Measurements from ENCODE around the gene AGBL4.

The AGBL4 gene

GRCh38 chr1:48878191-48878940, 1145.4 kb downstream of the AGBL4 start:
- H3K9ac ChIP-seq (ENCODE audit: low read length in 5 of 5) = no peak overlapping the region
- no peak overlapping the region for H3K27ac ChIP-seq (ENCODE audit: low read depth, low read length)
- H3K4me3 ChIP-seq (ENCODE audit: low read depth in 1 of 5, low read length in 5 of 5) = no peak overlapping the region
- peaks cover 0 to 10% (median 5%) of the 10 kb centered on the region in 5 donors for H3K4me1 ChIP-seq (ENCODE audit: control insufficient read depth in 5 of 5, insufficient read depth in 5 of 5, low read length in 5 of 5)
- H3K36me3 ChIP-seq (ENCODE audit: control insufficient read depth in 5 of 5, insufficient read depth in 5 of 5, low read length in 5 of 5) = no peaks in the 10 kb centered on the region
- H3K27me3 ChIP-seq (ENCODE audit: control insufficient read depth in 5 of 5, insufficient read depth in 4 of 5, low read length in 5 of 5) = no peaks in the 10 kb centered on the region
- no peaks in the 10 kb centered on the region for H3K9me3 ChIP-seq (ENCODE audit: control insufficient read depth in 5 of 5, low read length in 5 of 5)

- H3K36me3 ChIP-seq (ENCODE audit: control insufficient read depth in 5 of 5, insufficient read depth in 5 of 5, low read length in 5 of 5) = no peaks in the 10 kb centered on the region
- H3K27ac ChIP-seq (ENCODE audit: low read depth, low read length) = no peak overlapping the region
- no peak overlapping the region for H3K4me3 ChIP-seq (ENCODE audit: low read depth in 1 of 5, low read length in 5 of 5)
- H3K4me1 ChIP-seq (ENCODE audit: control insufficient read depth in 5 of 5, insufficient read depth in 5 of 5, low read length in 5 of 5) = peaks cover 0 to 19% (median 17%) of the 10 kb centered on the region in 5 donors
- no peaks in the 10 kb centered on the region for H3K27me3 ChIP-seq (ENCODE audit: control insufficient read depth in 5 of 5, insufficient read depth in 4 of 5, low read length in 5 of 5)
- H3K9me3 ChIP-seq (ENCODE audit: control insufficient read depth in 5 of 5, low read length in 5 of 5) = no peaks in the 10 kb centered on the region
- no peak overlapping the region for H3K9ac ChIP-seq (ENCODE audit: low read length in 5 of 5)
Observed at GRCh38 chr1:48876330-48876785, 1147.4 kb downstream of the AGBL4 start.

- H3K9ac ChIP-seq (ENCODE audit: low read length in 5 of 5) = no peak overlapping the region
- H3K9me3 ChIP-seq (ENCODE audit: control insufficient read depth in 5 of 5, low read length in 5 of 5) = no peaks in the 10 kb centered on the region
- no peaks in the 10 kb centered on the region for H3K36me3 ChIP-seq (ENCODE audit: control insufficient read depth in 5 of 5, insufficient read depth in 5 of 5, low read length in 5 of 5)
- H3K4me3 ChIP-seq (ENCODE audit: low read depth in 1 of 5, low read length in 5 of 5) = no peak overlapping the region
- no peaks in the 10 kb centered on the region for H3K27me3 ChIP-seq (ENCODE audit: control insufficient read depth in 5 of 5, insufficient read depth in 4 of 5, low read length in 5 of 5)
- H3K27ac ChIP-seq (ENCODE audit: low read depth, low read length) = no peak overlapping the region
- H3K4me1 ChIP-seq (ENCODE audit: control insufficient read depth in 5 of 5, insufficient read depth in 5 of 5, low read length in 5 of 5) = peaks cover 0 to 25% (median 17%) of the 10 kb centered on the region in 5 donors
Observed at GRCh38 chr1:48875552-48876329, 1148.0 kb downstream of the AGBL4 start.

- H3K27me3 ChIP-seq (ENCODE audit: control insufficient read depth in 5 of 5, insufficient read depth in 4 of 5, low read length in 5 of 5) = no peaks in the 10 kb centered on the region
- H3K9me3 ChIP-seq (ENCODE audit: control insufficient read depth in 5 of 5, low read length in 5 of 5) = no peaks in the 10 kb centered on the region
- no peak overlapping the region for H3K9ac ChIP-seq (ENCODE audit: low read length in 5 of 5)
- H3K36me3 ChIP-seq (ENCODE audit: control insufficient read depth in 5 of 5, insufficient read depth in 5 of 5, low read length in 5 of 5) = no peaks in the 10 kb centered on the region
- no peak overlapping the region for H3K4me3 ChIP-seq (ENCODE audit: low read depth in 1 of 5, low read length in 5 of 5)
- H3K27ac ChIP-seq (ENCODE audit: low read depth, low read length) = no peak overlapping the region
- H3K4me1 ChIP-seq (ENCODE audit: control insufficient read depth in 5 of 5, insufficient read depth in 5 of 5, low read length in 5 of 5) = peaks cover 0 to 28% (median 20%) of the 10 kb centered on the region in 5 donors
Observed at GRCh38 chr1:48873944-48874343, 1149.8 kb downstream of the AGBL4 start.

- H3K27me3 ChIP-seq (ENCODE audit: control insufficient read depth in 5 of 5, insufficient read depth in 4 of 5, low read length in 5 of 5) = no peaks in the 10 kb centered on the region
- no peak overlapping the region for H3K9ac ChIP-seq (ENCODE audit: low read length in 5 of 5)
- no peaks in the 10 kb centered on the region for H3K9me3 ChIP-seq (ENCODE audit: control insufficient read depth in 5 of 5, low read length in 5 of 5)
- peaks cover 0 to 28% (median 11%) of the 10 kb centered on the region in 5 donors for H3K4me1 ChIP-seq (ENCODE audit: control insufficient read depth in 5 of 5, insufficient read depth in 5 of 5, low read length in 5 of 5)
- no peak overlapping the region for H3K4me3 ChIP-seq (ENCODE audit: low read depth in 1 of 5, low read length in 5 of 5)
- H3K36me3 ChIP-seq (ENCODE audit: control insufficient read depth in 5 of 5, insufficient read depth in 5 of 5, low read length in 5 of 5) = no peaks in the 10 kb centered on the region
- H3K27ac ChIP-seq (ENCODE audit: low read depth, low read length) = no peak overlapping the region
Observed at GRCh38 chr1:48870596-48870995, 1153.2 kb downstream of the AGBL4 start.

- H3K27me3 ChIP-seq (ENCODE audit: control insufficient read depth in 5 of 5, insufficient read depth in 4 of 5, low read length in 5 of 5) = no peaks in the 10 kb centered on the region
- H3K36me3 ChIP-seq (ENCODE audit: control insufficient read depth in 5 of 5, insufficient read depth in 5 of 5, low read length in 5 of 5) = no peaks in the 10 kb centered on the region
- no peak overlapping the region for H3K27ac ChIP-seq (ENCODE audit: low read depth, low read length)
- H3K4me1 ChIP-seq (ENCODE audit: control insufficient read depth in 5 of 5, insufficient read depth in 5 of 5, low read length in 5 of 5) = peaks cover 0 to 28% (median 11%) of the 10 kb centered on the region in 5 donors
- no peak overlapping the region for H3K9ac ChIP-seq (ENCODE audit: low read length in 5 of 5)
- no peak overlapping the region for H3K4me3 ChIP-seq (ENCODE audit: low read depth in 1 of 5, low read length in 5 of 5)
- no peaks in the 10 kb centered on the region for H3K9me3 ChIP-seq (ENCODE audit: control insufficient read depth in 5 of 5, low read length in 5 of 5)
Observed at GRCh38 chr1:48869116-48869893, 1154.4 kb downstream of the AGBL4 start.

- Histone ChIP-seq H3K36me3 (ENCODE audit: control insufficient read depth in 5 of 5, insufficient read depth in 5 of 5, low read length in 5 of 5) (no peaks in the 10 kb centered on the region), H3K27ac (ENCODE audit: low read depth, low read length) (no peak overlapping the region), H3K9me3 (ENCODE audit: control insufficient read depth in 5 of 5, low read length in 5 of 5) (peaks cover 0 to 12% (median 0%) of the 10 kb centered on the region in 5 donors), H3K9ac (ENCODE audit: low read length in 5 of 5) (no peak overlapping the region), H3K4me1 (ENCODE audit: control insufficient read depth in 5 of 5, insufficient read depth in 5 of 5, low read length in 5 of 5) (peaks cover 0 to 8% (median 0%) of the 10 kb centered on the region in 5 donors), H3K27me3 (ENCODE audit: control insufficient read depth in 5 of 5, insufficient read depth in 4 of 5, low read length in 5 of 5) (no peaks in the 10 kb centered on the region), H3K4me3 (ENCODE audit: low read depth in 1 of 5, low read length in 5 of 5) (no peak overlapping the region)
Observed at GRCh38 chr1:48864913-48865312, 1158.8 kb downstream of the AGBL4 start.

GRCh38 chr1:48859456-48859855, 1164.3 kb downstream of the AGBL4 start:
- Histone ChIP-seq H3K27ac (ENCODE audit: low read depth, low read length) (no peak overlapping the region), H3K4me3 (ENCODE audit: low read depth in 1 of 5, low read length in 5 of 5) (no peak overlapping the region), H3K9ac (ENCODE audit: low read length in 5 of 5) (no peak overlapping the region), H3K27me3 (ENCODE audit: control insufficient read depth in 5 of 5, insufficient read depth in 4 of 5, low read length in 5 of 5) (no peaks in the 10 kb centered on the region), H3K4me1 (ENCODE audit: control insufficient read depth in 5 of 5, insufficient read depth in 5 of 5, low read length in 5 of 5) (no peaks in the 10 kb centered on the region), H3K36me3 (ENCODE audit: control insufficient read depth in 5 of 5, insufficient read depth in 5 of 5, low read length in 5 of 5) (no peaks in the 10 kb centered on the region), H3K9me3 (ENCODE audit: control insufficient read depth in 5 of 5, low read length in 5 of 5) (peaks cover 0 to 12% (median 0%) of the 10 kb centered on the region in 5 donors)

- Histone ChIP-seq H3K4me3 (ENCODE audit: low read depth in 1 of 5, low read length in 5 of 5) (no peak overlapping the region), H3K27ac (ENCODE audit: low read depth, low read length) (no peak overlapping the region), H3K36me3 (ENCODE audit: control insufficient read depth in 5 of 5, insufficient read depth in 5 of 5, low read length in 5 of 5) (no peaks in the 10 kb centered on the region), H3K27me3 (ENCODE audit: control insufficient read depth in 5 of 5, insufficient read depth in 4 of 5, low read length in 5 of 5) (no peaks in the 10 kb centered on the region), H3K9me3 (ENCODE audit: control insufficient read depth in 5 of 5, low read length in 5 of 5) (peaks cover 0 to 12% (median 0%) of the 10 kb centered on the region in 5 donors), H3K4me1 (ENCODE audit: control insufficient read depth in 5 of 5, insufficient read depth in 5 of 5, low read length in 5 of 5) (no peaks in the 10 kb centered on the region), H3K9ac (ENCODE audit: low read length in 5 of 5) (no peak overlapping the region)
Observed at GRCh38 chr1:48858200-48858920, 1165.4 kb downstream of the AGBL4 start.
